WTC11 (cell line): ENCODE data around the gene GCSAML. TPM values are rescaled to one million over a fixed set of nuclear protein-coding genes. Genes with fewer than 3 reads are reported as not detected.

ENCODE experiments used
- ATAC-seq: fragments of 200-7000 bp; cut with Tn5 transposase; 2 replicates; pipeline ENCODE4 v1.10.0; 2021; ENCODE audit warnings: mild to moderate bottlenecking, moderate library complexity
- CTCF ChIA-PET: fragments of 300-600 bp; sonication (Branson Sonifier 250); formaldehyde crosslinking; loops from one replicate; lab custom pipeline; 2021; ENCODE audit warnings: antibody characterized with exemption; lab: Charles Lee
- POLR2A ChIA-PET: fragments of 350-600 bp; sonication (Branson Sonifier 250); formaldehyde crosslinking; loops from one replicate; lab custom pipeline; 2021; ENCODE audit warnings: antibody characterized with exemption; lab: Charles Lee
- DNase-seq: peaks from one replicate; pipeline ENCODE4 v3.0.0; 2021; ENCODE audit warnings: low spot score
- H3K27ac Mint-ChIP-seq: 2 replicates; pipeline ENCODE4 v1.8.0; 2021; ENCODE audit warnings: mixed read lengths
- H3K27me3 Mint-ChIP-seq: 2 replicates; pipeline ENCODE4 v1.8.0; 2021; ENCODE audit warnings: low read depth, mild to moderate bottlenecking, moderate library complexity, mixed read lengths
- H3K36me3 Mint-ChIP-seq: 2 replicates; pipeline ENCODE4 v1.8.0; 2021; ENCODE audit warnings: mixed read lengths
- H3K4me1 Mint-ChIP-seq: 2 replicates; pipeline ENCODE4 v1.8.0; 2022; ENCODE audit warnings: mixed read lengths
- H3K4me3 Mint-ChIP-seq: 2 replicates; pipeline ENCODE4 v1.8.0; 2021; ENCODE audit warnings: mild to moderate bottlenecking, moderate library complexity, mixed read lengths
- H3K9me3 Mint-ChIP-seq: 2 replicates; pipeline ENCODE4 v1.8.0; 2021; ENCODE audit warnings: mixed read lengths
- AFF4 ChIP-seq: sonication (generic); formaldehyde crosslinking; IDR thresholded peaks from 2 replicates; pipeline ENCODE4 v1.8.1; 2023; ENCODE audit warnings: mild to moderate bottlenecking, missing genetic modification reagents, borderline replicate concordance
- CBFB ChIP-seq: sonication (generic); formaldehyde crosslinking; IDR thresholded peaks from 2 replicates; pipeline ENCODE4 v1.8.1; 2022; ENCODE audit warnings: mild to moderate bottlenecking, low read depth, missing genetic modification reagents
- E2F1 ChIP-seq: sonication (generic); formaldehyde crosslinking; IDR thresholded peaks from 2 replicates; pipeline ENCODE4 v1.8.0; 2022; ENCODE audit warnings: mild to moderate bottlenecking, missing genetic modification reagents
- ELF4 ChIP-seq: sonication (generic); formaldehyde crosslinking; IDR thresholded peaks from 2 replicates; pipeline ENCODE4 v1.8.1; 2022; ENCODE audit warnings: low read depth, mild to moderate bottlenecking, moderate library complexity, missing genetic modification reagents
- EMX1 ChIP-seq: fragments of 250-450 bp; sonication (Bioruptor Pico); IDR thresholded peaks from 2 replicates; pipeline ENCODE4 v1.8.0; 2021; ENCODE audit warnings: mild to moderate bottlenecking
- FOXK1 ChIP-seq: sonication (generic); formaldehyde crosslinking; IDR thresholded peaks from 2 replicates; pipeline ENCODE4 v1.8.0; 2022; ENCODE audit warnings: mild to moderate bottlenecking, moderate library complexity, missing genetic modification reagents
- NR1H2 ChIP-seq: sonication (generic); formaldehyde crosslinking; IDR thresholded peaks from 2 replicates; pipeline ENCODE4 v1.9.0; 2021; ENCODE audit warnings: mild to moderate bottlenecking, moderate library complexity, missing genetic modification reagents
- RELA ChIP-seq: sonication (generic); formaldehyde crosslinking; IDR thresholded peaks from 2 replicates; pipeline ENCODE4 v1.8.1; 2022; ENCODE audit warnings: missing genetic modification reagents, mild to moderate bottlenecking, borderline replicate concordance
- TEAD4 ChIP-seq: sonication (generic); formaldehyde crosslinking; IDR thresholded peaks from 2 replicates; pipeline ENCODE4 v1.8.0; 2022; ENCODE audit warnings: mild to moderate bottlenecking, missing genetic modification reagents
- ZBTB21 ChIP-seq: sonication (generic); formaldehyde crosslinking; IDR thresholded peaks from 2 replicates; pipeline ENCODE4 v1.8.1; 2023; ENCODE audit warnings: mild to moderate bottlenecking, missing genetic modification reagents, borderline replicate concordance
- ZNF121 ChIP-seq: sonication (generic); formaldehyde crosslinking; IDR thresholded peaks from 2 replicates; pipeline ENCODE4 v1.8.0; 2023; ENCODE audit warnings: missing genetic modification reagents
- ZNF263 ChIP-seq: sonication (generic); formaldehyde crosslinking; IDR thresholded peaks from 2 replicates; pipeline ENCODE4 v1.8.1; 2022; ENCODE audit warnings: low read depth, mild to moderate bottlenecking, moderate library complexity, missing genetic modification reagents
- total RNA-seq: library from RNA; stranded (reverse); gene quantifications from 3 replicates; pipeline ENCODE4 v1.2.3, GENCODE V29; 2021
- TF ChIP-seq, protein P1 (sequence below): sonication (generic); formaldehyde crosslinking; IDR thresholded peaks from 2 replicates; pipeline ENCODE4 v1.8.0; 2023; ENCODE audit warnings: missing genetic modification reagents
- TF ChIP-seq, protein P2 (sequence below): sonication (generic); formaldehyde crosslinking; IDR thresholded peaks from 2 replicates; pipeline ENCODE4 v1.8.1; 2023; ENCODE audit warnings: mild to moderate bottlenecking, missing genetic modification reagents
- TF ChIP-seq, protein P3 (sequence below): sonication (generic); formaldehyde crosslinking; IDR thresholded peaks from 2 replicates; pipeline ENCODE4 v1.8.1; 2023; ENCODE audit warnings: mild to moderate bottlenecking, missing genetic modification reagents, moderate library complexity
- TF ChIP-seq, protein P4 (sequence below): sonication (generic); formaldehyde crosslinking; IDR thresholded peaks from 2 replicates; pipeline ENCODE4 v1.8.1; 2023; ENCODE audit warnings: mild to moderate bottlenecking, moderate library complexity, missing genetic modification reagents
- TF ChIP-seq, protein P5 (sequence below): sonication (generic); formaldehyde crosslinking; IDR thresholded peaks from 2 replicates; pipeline ENCODE4 v1.8.1; 2023; ENCODE audit warnings: mild to moderate bottlenecking, missing genetic modification reagents, moderate library complexity
- TF ChIP-seq, protein P6 (sequence below): sonication (generic); formaldehyde crosslinking; IDR thresholded peaks from 2 replicates; pipeline ENCODE4 v1.8.1; 2022; ENCODE audit warnings: missing genetic modification reagents, borderline replicate concordance

Gene GCSAML
- total RNA-seq, 1 experiment from 2014 or later = not detected

GRCh38 chr1:247613405-247613804 lies 64.5 kb downstream of the GCSAML start:
- CTCF ChIA-PET = no interaction called here
- no peaks in the 10 kb centered on the region for H3K36me3 Mint-ChIP-seq
- no peak for DNase-seq
- no peak overlapping the region for H3K27ac Mint-ChIP-seq
- no peaks in the 10 kb centered on the region for H3K4me1 Mint-ChIP-seq
- TF ChIP-seq FOXK1 (no peak), TEAD4 (no peak), ZNF263 (no peak), EMX1 (CRISPR knock-in tag) (no peak), ZNF121 (CRISPR knock-in tag) (no peak), AFF4 (no peak)
- TF ChIP-seq, protein P1, sequence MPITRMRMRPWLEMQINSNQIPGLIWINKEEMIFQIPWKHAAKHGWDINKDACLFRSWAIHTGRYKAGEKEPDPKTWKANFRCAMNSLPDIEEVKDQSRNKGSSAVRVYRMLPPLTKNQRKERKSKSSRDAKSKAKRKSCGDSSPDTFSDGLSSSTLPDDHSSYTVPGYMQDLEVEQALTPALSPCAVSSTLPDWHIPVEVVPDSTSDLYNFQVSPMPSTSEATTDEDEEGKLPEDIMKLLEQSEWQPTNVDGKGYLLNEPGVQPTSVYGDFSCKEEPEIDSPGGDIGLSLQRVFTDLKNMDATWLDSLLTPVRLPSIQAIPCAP (CRISPR knock-in tag) = no peak
- TF ChIP-seq, protein P2, sequence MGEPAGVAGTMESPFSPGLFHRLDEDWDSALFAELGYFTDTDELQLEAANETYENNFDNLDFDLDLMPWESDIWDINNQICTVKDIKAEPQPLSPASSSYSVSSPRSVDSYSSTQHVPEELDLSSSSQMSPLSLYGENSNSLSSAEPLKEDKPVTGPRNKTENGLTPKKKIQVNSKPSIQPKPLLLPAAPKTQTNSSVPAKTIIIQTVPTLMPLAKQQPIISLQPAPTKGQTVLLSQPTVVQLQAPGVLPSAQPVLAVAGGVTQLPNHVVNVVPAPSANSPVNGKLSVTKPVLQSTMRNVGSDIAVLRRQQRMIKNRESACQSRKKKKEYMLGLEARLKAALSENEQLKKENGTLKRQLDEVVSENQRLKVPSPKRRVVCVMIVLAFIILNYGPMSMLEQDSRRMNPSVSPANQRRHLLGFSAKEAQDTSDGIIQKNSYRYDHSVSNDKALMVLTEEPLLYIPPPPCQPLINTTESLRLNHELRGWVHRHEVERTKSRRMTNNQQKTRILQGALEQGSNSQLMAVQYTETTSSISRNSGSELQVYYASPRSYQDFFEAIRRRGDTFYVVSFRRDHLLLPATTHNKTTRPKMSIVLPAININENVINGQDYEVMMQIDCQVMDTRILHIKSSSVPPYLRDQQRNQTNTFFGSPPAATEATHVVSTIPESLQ (CRISPR knock-in tag) = no peak
- TF ChIP-seq, all 79 proteins: peak for 0
- H3K9me3 Mint-ChIP-seq = peaks cover 20% of the 10 kb centered on the region
- H3K4me3 Mint-ChIP-seq = no peak overlapping the region
- ATAC-seq = no peak
- POLR2A ChIA-PET = no interaction called here
- peaks cover 3% of the 10 kb centered on the region; the same call in 1 of the 2 replicates for H3K27me3 Mint-ChIP-seq

DNA sequence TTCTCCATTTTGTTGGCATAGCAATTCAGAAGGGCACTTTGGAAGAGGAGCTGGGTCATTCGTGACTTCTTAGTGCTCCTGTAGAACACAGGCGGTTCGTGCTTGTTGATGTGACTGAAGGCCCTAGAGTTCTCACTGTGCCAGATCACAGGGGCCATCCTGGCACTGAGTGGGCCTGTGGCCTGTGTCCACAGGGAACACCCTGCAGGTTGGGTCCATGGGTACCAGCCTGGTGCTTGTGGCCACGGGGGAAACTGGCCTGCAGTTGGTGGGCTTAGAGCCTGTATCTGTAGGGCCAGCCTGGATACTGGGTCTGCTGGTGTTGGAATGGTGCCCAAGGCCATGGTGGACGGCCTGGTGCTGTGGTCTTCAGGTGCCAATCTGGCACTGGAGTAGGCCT lies 65.7 kb downstream of the GCSAML start:
- CTCF ChIA-PET = no interaction called here
- no peaks in the 10 kb centered on the region; the same call in 1 of the 2 replicates for H3K27me3 Mint-ChIP-seq
- ATAC-seq (no peak), DNase-seq (no peak)
- no peak overlapping the region for H3K27ac Mint-ChIP-seq
- no peak overlapping the region for H3K4me3 Mint-ChIP-seq
- POLR2A ChIA-PET = no interaction called here
- peaks cover 8% of the 10 kb centered on the region for H3K9me3 Mint-ChIP-seq
- no peaks in the 10 kb centered on the region for H3K36me3 Mint-ChIP-seq
- no peaks in the 10 kb centered on the region for H3K4me1 Mint-ChIP-seq
- no peak for TF ChIP-seq AFF4
- no peak for TF ChIP-seq FOXK1
- TF ChIP-seq, protein P3, sequence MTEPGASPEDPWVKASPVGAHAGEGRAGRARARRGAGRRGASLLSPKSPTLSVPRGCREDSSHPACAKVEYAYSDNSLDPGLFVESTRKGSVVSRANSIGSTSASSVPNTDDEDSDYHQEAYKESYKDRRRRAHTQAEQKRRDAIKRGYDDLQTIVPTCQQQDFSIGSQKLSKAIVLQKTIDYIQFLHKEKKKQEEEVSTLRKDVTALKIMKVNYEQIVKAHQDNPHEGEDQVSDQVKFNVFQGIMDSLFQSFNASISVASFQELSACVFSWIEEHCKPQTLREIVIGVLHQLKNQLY = no peak
- TF ChIP-seq, protein P4, sequence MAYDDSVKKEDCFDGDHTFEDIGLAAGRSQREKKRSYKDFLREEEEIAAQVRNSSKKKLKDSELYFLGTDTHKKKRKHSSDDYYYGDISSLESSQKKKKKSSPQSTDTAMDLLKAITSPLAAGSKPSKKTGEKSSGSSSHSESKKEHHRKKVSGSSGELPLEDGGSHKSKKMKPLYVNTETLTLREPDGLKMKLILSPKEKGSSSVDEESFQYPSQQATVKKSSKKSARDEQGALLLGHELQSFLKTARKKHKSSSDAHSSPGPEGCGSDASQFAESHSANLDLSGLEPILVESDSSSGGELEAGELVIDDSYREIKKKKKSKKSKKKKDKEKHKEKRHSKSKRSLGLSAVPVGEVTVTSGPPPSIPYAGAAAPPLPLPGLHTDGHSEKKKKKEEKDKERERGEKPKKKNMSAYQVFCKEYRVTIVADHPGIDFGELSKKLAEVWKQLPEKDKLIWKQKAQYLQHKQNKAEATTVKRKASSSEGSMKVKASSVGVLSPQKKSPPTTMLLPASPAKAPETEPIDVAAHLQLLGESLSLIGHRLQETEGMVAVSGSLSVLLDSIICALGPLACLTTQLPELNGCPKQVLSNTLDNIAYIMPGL = no peak
- TF ChIP-seq NR1H2 (CRISPR knock-in tag) = no peak
- TF ChIP-seq ZBTB21 = no peak
- TF ChIP-seq RELA (CRISPR knock-in tag) = no peak
- TF ChIP-seq ELF4 (CRISPR knock-in tag) = no peak
- no peak for TF ChIP-seq E2F1 (CRISPR knock-in tag)
- TF ChIP-seq, protein P5, sequence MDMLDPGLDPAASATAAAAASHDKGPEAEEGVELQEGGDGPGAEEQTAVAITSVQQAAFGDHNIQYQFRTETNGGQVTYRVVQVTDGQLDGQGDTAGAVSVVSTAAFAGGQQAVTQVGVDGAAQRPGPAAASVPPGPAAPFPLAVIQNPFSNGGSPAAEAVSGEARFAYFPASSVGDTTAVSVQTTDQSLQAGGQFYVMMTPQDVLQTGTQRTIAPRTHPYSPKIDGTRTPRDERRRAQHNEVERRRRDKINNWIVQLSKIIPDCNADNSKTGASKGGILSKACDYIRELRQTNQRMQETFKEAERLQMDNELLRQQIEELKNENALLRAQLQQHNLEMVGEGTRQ (CRISPR knock-in tag) = no peak
- TF ChIP-seq, protein P6, sequence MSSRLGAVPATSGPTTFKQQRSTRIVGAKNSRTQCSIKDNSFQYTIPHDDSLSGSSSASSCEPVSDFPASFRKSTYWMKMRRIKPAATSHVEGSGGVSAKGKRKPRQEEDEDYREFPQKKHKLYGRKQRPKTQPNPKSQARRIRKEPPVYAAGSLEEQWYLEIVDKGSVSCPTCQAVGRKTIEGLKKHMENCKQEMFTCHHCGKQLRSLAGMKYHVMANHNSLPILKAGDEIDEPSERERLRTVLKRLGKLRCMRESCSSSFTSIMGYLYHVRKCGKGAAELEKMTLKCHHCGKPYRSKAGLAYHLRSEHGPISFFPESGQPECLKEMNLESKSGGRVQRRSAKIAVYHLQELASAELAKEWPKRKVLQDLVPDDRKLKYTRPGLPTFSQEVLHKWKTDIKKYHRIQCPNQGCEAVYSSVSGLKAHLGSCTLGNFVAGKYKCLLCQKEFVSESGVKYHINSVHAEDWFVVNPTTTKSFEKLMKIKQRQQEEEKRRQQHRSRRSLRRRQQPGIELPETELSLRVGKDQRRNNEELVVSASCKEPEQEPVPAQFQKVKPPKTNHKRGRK = no peak
- TF ChIP-seq CBFB (CRISPR knock-in tag) = no peak
